PFSK-1 (cell line): ENCODE data around the gene TBX2.

Experiments used
- FOXP2 ChIP-seq: optimal IDR thresholded peaks from 2 replicates; pipeline ENCODE3; 2011; ENCODE audit warnings: borderline replicate concordance, control low read depth, inconsistent platforms; ENCODE audit not compliant: insufficient read depth; ENCODE audit errors: extremely low read length, extremely low read depth
- POLR2AphosphoS5 ChIP-seq: IDR thresholded peaks from 2 replicates; pipeline ENCODE4 v1.6.1; 2012; ENCODE audit warnings: low read depth, mild to moderate bottlenecking, control low read depth, low read length, moderate library complexity
- SIN3A ChIP-seq: IDR thresholded peaks from 2 replicates; pipeline ENCODE4 v1.6.1; 2012; ENCODE audit warnings: mild to moderate bottlenecking, low read length, moderate library complexity, borderline replicate concordance; ENCODE audit not compliant: insufficient read depth
- TAF1 ChIP-seq: IDR thresholded peaks from 2 replicates; pipeline ENCODE4 v1.6.1; 2012; ENCODE audit warnings: low read length, control low read depth, borderline replicate concordance; ENCODE audit not compliant: insufficient read depth
- TF ChIP-seq, protein P1 (sequence below), 2 experiments: IDR thresholded peaks; 2 replicates each; pipeline versions ENCODE4 v1.6.1 to v1.8.0; 2011 to 2012; ENCODE audit warnings: low read depth in 2 of 2, low read length in 2 of 2, control low read depth in 1 of 2, inconsistent platforms in 1 of 2, mild to moderate bottlenecking in 1 of 2, moderate library complexity in 1 of 2; ENCODE audit not compliant: insufficient read depth in 1 of 2

The TBX2 gene

DNA sequence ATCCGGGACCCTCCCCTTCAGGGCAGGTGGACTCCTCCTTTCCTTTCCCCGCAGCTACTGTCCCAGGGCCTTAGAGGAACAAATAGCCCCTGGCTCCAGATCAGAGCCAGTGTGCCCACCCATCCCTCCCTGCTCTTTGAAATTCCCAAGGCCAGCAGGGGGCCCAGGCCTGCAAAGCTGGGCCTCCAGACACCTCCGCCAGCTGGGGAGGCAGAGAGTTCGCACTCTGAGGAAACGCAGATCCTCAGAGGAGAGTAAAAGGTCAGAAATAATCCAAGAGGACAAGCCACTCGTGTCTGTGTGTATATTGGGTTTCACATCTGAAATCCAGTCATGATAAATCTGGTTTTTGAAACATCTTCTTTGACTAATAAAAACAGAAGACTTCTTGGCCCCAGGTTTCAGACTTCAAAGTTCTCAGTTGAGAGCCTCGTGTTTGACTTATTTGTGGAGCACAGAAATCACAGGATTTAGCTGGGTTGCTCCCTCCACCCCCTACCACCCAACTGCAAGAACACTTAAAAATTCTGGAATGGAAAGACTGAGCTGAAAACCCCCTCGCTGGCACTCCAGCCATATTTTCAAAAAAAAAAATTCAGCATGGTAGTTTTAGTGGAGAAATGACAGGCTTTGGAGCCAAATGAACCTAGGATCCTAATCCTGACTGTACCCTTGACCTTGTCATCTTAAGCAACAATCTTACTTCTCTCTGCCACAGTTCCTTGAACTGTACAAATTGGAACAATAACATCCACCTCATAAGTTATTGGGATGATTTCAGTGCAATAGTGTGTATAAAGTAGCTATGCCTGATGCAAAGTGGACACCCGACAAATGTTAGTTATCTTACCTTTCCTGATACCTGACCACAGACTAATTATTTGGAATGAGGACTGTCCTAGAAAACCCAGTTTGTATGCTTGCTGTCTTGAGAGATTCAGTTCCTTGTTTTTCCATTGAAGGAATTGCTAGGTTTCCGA, 44.5 kb upstream of the TBX2 start:
- no peak for TF ChIP-seq TAF1
- TF ChIP-seq, protein P1, sequence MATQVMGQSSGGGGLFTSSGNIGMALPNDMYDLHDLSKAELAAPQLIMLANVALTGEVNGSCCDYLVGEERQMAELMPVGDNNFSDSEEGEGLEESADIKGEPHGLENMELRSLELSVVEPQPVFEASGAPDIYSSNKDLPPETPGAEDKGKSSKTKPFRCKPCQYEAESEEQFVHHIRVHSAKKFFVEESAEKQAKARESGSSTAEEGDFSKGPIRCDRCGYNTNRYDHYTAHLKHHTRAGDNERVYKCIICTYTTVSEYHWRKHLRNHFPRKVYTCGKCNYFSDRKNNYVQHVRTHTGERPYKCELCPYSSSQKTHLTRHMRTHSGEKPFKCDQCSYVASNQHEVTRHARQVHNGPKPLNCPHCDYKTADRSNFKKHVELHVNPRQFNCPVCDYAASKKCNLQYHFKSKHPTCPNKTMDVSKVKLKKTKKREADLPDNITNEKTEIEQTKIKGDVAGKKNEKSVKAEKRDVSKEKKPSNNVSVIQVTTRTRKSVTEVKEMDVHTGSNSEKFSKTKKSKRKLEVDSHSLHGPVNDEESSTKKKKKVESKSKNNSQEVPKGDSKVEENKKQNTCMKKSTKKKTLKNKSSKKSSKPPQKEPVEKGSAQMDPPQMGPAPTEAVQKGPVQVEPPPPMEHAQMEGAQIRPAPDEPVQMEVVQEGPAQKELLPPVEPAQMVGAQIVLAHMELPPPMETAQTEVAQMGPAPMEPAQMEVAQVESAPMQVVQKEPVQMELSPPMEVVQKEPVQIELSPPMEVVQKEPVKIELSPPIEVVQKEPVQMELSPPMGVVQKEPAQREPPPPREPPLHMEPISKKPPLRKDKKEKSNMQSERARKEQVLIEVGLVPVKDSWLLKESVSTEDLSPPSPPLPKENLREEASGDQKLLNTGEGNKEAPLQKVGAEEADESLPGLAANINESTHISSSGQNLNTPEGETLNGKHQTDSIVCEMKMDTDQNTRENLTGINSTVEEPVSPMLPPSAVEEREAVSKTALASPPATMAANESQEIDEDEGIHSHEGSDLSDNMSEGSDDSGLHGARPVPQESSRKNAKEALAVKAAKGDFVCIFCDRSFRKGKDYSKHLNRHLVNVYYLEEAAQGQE (IDR thresholded peaks at IDR 0.05; ENCODE audit: insufficient read depth in 1 of 2, low read depth in 2 of 2, low read length in 2 of 2) = no peak
- no peak for TF ChIP-seq SIN3A
- TF ChIP-seq POLR2AphosphoS5 = no peak
- TF ChIP-seq FOXP2 = no peak

DNA sequence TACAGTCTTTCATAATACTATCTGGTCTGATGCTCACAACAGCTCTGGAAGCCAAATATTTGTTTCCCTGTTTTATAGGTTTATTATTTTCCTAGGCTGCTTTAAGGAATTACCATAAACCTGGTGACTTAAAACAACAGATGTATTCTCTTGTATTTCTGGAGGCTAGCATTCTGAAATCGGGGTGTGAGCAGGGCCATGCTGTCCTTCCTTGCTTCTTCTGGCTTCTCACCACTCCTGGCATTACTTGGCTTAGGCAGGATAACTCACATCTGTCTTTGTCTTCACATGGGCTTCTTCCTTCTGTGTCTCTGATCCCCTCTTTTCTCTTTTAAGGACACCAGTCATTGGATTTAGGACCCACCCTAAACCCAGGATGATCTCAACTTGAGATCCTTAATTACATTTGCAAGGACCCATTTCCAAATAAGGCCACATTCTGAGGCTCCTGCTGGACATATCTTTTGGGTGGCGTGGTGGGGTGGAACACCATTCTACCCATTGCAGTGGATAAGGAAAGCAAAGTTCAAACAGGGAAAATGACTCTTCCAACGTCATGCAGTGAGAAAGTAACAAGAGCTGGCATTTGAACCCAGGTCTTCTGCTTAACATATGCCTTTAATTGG, 39.2 kb upstream of the TBX2 start:
- TF ChIP-seq TAF1 (no peak), SIN3A (no peak), POLR2AphosphoS5 (no peak), FOXP2 (no peak)
- TF ChIP-seq, protein P1 (IDR thresholded peaks at IDR 0.05; ENCODE audit: insufficient read depth in 1 of 2, low read depth in 2 of 2, low read length in 2 of 2) = no peak

DNA sequence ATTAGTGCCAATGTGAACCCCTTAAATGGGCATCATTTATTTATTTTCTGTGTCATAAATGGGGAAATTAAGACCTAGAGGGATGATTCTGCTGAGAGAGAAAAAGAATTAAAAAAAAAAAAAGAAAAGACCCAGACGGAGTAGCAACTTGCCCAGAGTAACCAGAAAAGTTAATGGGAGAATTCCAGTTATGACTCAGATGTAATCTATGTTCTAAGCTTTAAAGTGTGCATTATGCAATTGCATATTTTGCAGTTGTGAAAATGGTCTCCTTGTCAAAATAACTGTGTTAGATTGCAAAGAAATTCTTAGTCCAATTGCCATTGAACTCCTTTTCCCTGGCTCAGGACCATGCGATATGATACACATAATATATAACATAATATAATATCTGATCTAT, 38.6 kb upstream of the TBX2 start:
- TF ChIP-seq TAF1 = no peak
- no peak for TF ChIP-seq FOXP2
- TF ChIP-seq, protein P1 (IDR thresholded peaks at IDR 0.05; ENCODE audit: insufficient read depth in 1 of 2, low read depth in 2 of 2, low read length in 2 of 2) = no peak
- TF ChIP-seq SIN3A = no peak
- TF ChIP-seq POLR2AphosphoS5 = no peak

DNA sequence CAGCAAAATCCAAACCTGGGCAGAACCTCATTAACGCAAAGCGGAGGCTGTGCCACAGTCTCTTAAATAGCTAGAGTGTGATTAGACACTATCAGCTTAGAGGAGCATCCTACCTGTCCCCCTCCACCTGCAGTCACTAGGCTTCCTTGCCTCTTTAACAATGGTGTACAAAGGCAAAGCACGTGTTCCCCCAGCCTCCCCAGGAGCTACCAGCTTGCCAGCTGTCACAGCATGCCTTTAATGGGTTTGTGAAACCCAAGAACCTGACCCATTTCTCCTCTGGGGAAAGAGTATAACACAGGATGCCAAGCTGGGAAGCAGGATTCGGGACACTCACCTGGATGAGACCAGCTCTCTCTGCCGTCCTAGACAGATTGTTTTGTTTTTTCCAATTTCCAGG, 37.2 kb upstream of the TBX2 start:
- TF ChIP-seq, protein P1 (IDR thresholded peaks at IDR 0.05; ENCODE audit: insufficient read depth in 1 of 2, low read depth in 2 of 2, low read length in 2 of 2) = no peak
- no peak for TF ChIP-seq POLR2AphosphoS5
- no peak for TF ChIP-seq SIN3A
- TF ChIP-seq FOXP2 = no peak
- no peak for TF ChIP-seq TAF1
